CD14-positive monocyte (primary cell): ENCODE data around the gene TTF2. TPM values are rescaled to one million over a fixed set of nuclear protein-coding genes. Genes with fewer than 3 reads are reported as not detected.

Source experiments
- DNase-seq, 3 donors: peaks; one replicate each; pipeline ENCODE4 v3.0.0-alpha.2; 2011 to 2022
- H2AFZ ChIP-seq: 2 replicates; pipeline ENCODE4 v1.6.0; 2012; ENCODE audit warnings: mild to moderate bottlenecking, low read depth, low read length, inconsistent platforms; ENCODE audit not compliant: insufficient read depth, poor library complexity, severe bottlenecking
- H3K27ac ChIP-seq, 2 donors: 1 replicate in 1 of 2; 2 replicates in 1 of 2; pipeline ENCODE4 v1.5.1; 2012 to 2013; ENCODE audit warnings: low read length in 2 of 2, control low read depth in 1 of 2, inconsistent platforms in 1 of 2, low read depth in 1 of 2, mild to moderate bottlenecking in 1 of 2
- H3K27me3 ChIP-seq, 2 donors: one replicate each; pipeline versions ENCODE4 v1.6.0 to v1.6.1; 2011 to 2013; ENCODE audit warnings: low read length in 2 of 2; ENCODE audit not compliant: control insufficient read depth in 2 of 2, insufficient read depth in 2 of 2
- H3K36me3 ChIP-seq, 2 donors: replicated peaks in 1 of 2; 1 replicate in 1 of 2; 2 replicates in 1 of 2; pipeline versions ENCODE4 v1.5.1 to v1.6.1; 2012 to 2013; ENCODE audit warnings: low read length in 2 of 2, control low read depth in 1 of 2, inconsistent platforms in 1 of 2, mild to moderate bottlenecking in 1 of 2; ENCODE audit not compliant: insufficient read depth in 2 of 2, control insufficient read depth in 1 of 2
- H3K4me1 ChIP-seq, 2 donors: 1 replicate in 1 of 2; 2 replicates in 1 of 2; pipeline versions ENCODE4 v1.5.1 to v1.6.1; 2012 to 2013; ENCODE audit warnings: low read length in 2 of 2, control low read depth in 1 of 2, inconsistent platforms in 1 of 2, mild to moderate bottlenecking in 1 of 2, moderate library complexity in 1 of 2; ENCODE audit not compliant: insufficient read depth in 2 of 2, control insufficient read depth in 1 of 2
- H3K4me2 ChIP-seq: replicated peaks from 2 replicates; pipeline ENCODE3; 2012; ENCODE audit warnings: low read length, moderate library complexity, mild to moderate bottlenecking; ENCODE audit not compliant: poor library complexity, severe bottlenecking; ENCODE audit errors: extremely low read depth
- H3K4me3 ChIP-seq, 3 experiments: fragments of 200-600 bp in 1 of 3; sonication (generic) in 1 of 3; replicated peaks in 1 of 3; 1 replicate in 2 of 3; 2 replicates in 1 of 3; pipeline ENCODE4 v1.5.1; 2011 to 2013; ENCODE audit warnings: low read length in 3 of 3, mild to moderate bottlenecking in 3 of 3, control low read depth in 2 of 3, low read depth in 2 of 3, inconsistent platforms in 1 of 3, moderate library complexity in 1 of 3
- H3K79me2 ChIP-seq: 2 replicates; pipeline ENCODE4 v1.6.0; 2012; ENCODE audit warnings: mild to moderate bottlenecking, control low read depth, inconsistent platforms, low read length, moderate library complexity; ENCODE audit not compliant: insufficient read depth
- H3K9ac ChIP-seq: 2 replicates; pipeline ENCODE4 v1.6.0; 2017; ENCODE audit warnings: low read length, mild to moderate bottlenecking; ENCODE audit not compliant: insufficient read depth, poor library complexity, severe bottlenecking
- H3K9me3 ChIP-seq, 2 donors: replicated peaks in 1 of 2; 1 replicate in 1 of 2; 2 replicates in 1 of 2; pipeline versions ENCODE4 v1.5.1 to v1.6.1; 2012 to 2013; ENCODE audit warnings: low read length in 2 of 2, control low read depth in 1 of 2; ENCODE audit not compliant: control insufficient read depth in 1 of 2, insufficient read depth in 1 of 2
- H4K20me1 ChIP-seq: 2 replicates; pipeline ENCODE4 v1.6.0; 2012; ENCODE audit warnings: mild to moderate bottlenecking, low read length, control low read depth, moderate library complexity; ENCODE audit not compliant: insufficient read depth
- H3K27ac Mint-ChIP-seq, 7 donors: one replicate each; pipeline ENCODE4 v1.8.0; 2020; ENCODE audit warnings: mild to moderate bottlenecking in 7 of 7, mixed read lengths in 7 of 7, moderate library complexity in 6 of 7, inconsistent platforms in 2 of 7
- H3K27me3 Mint-ChIP-seq, 3 donors: one replicate each; pipeline ENCODE4 v1.8.0; 2021 to 2022; ENCODE audit warnings: low read depth in 3 of 3, mild to moderate bottlenecking in 3 of 3, mixed read lengths in 3 of 3, moderate library complexity in 3 of 3, inconsistent platforms in 1 of 3
- H3K36me3 Mint-ChIP-seq, 2 donors: one replicate each; pipeline ENCODE4 v1.8.0; 2020; ENCODE audit warnings: mixed read lengths in 2 of 2, inconsistent platforms in 1 of 2, mild to moderate bottlenecking in 1 of 2
- H3K4me1 Mint-ChIP-seq: one replicate; pipeline ENCODE4 v1.8.0; 2020; ENCODE audit warnings: mild to moderate bottlenecking, mixed read lengths
- H3K4me3 Mint-ChIP-seq, 2 donors: one replicate each; pipeline ENCODE4 v1.8.0; 2020; ENCODE audit warnings: mild to moderate bottlenecking in 2 of 2, mixed read lengths in 2 of 2, moderate library complexity in 1 of 2
- H3K9me3 Mint-ChIP-seq, 7 donors: one replicate each; pipeline ENCODE4 v1.8.0; 2020 to 2022; ENCODE audit warnings: mixed read lengths in 7 of 7, mild to moderate bottlenecking in 6 of 7, moderate library complexity in 6 of 7, inconsistent platforms in 2 of 7
- CTCF ChIP-seq: fragments of 200-600 bp; IDR thresholded peaks from one replicate; pipeline ENCODE4 v1.8.0; 2022; ENCODE audit warnings: antibody characterized with exemption, mild to moderate bottlenecking
- whole genome bisulfite sequencing: methylation state at CpG from one replicate; pipeline ENCODE4 v1.1.5; 2013; ENCODE audit warnings: missing lambda C conversion rate; ENCODE audit not compliant: insufficient coverage; 5-methylcytosine and 5-hydroxymethylcytosine counted together
- intact Hi-C, 2 donors: fragments of 100-400 bp; cut with micrococcal nuclease; formaldehyde crosslinking; loops; one replicate each; pipeline versions ENCODE4 v1.15.0 to v1.15.1; 2023
- polyA plus RNA-seq, 3 donors: library from polyadenylated mRNA; depleted of rRNA in 1 of 3; unstranded in 2 of 3; stranded (reverse) in 1 of 3; fragments of 300-500 nt in 2 of 3; fragments of >200 nt in 1 of 3; fragmentation: Illumina TruSeq in 2 of 3; gene quantifications; 1 replicate in 2 of 3; 2 replicates in 1 of 3; pipeline ENCODE4 v1.2.3, GENCODE V29; 2012 to 2021

Gene TTF2
- polyA plus RNA-seq, 3 donors: 5.6 to 12.9 (median 8.0) TPM

- Histone ChIP-seq H4K20me1 (no peaks in the 10 kb centered on the region), H3K27me3 (peaks cover 0 to 8% of the 10 kb centered on the region in 2 donors), H3K27ac (no peak overlapping the region), H3K36me3 (no peaks in the 10 kb centered on the region), H2AFZ (no peak overlapping the region), H3K4me2 (no peak overlapping the region), H3K9me3 (no peaks in the 10 kb centered on the region), H3K9ac (no peak overlapping the region), H3K4me1 (peaks cover 12 to 15% of the 10 kb centered on the region in 2 donors), H3K4me3 (no peak overlapping the region), H3K79me2 (no peaks in the 10 kb centered on the region)
- H3K9me3 Mint-ChIP-seq: peaks cover 0 to 4% (median 0%) of the 10 kb centered on the region in 7 donors
- TF ChIP-seq CTCF: no peak
- H3K27ac Mint-ChIP-seq: no peak overlapping the region
- peaks cover 19% of the 10 kb centered on the region for H3K4me1 Mint-ChIP-seq
- DNase-seq: no peak
- intact Hi-C loops: loop anchor here (5.0 kb wide), 4 partner anchors 62 to 387 kb away; partner anchors contain the start of genes MAN1A2 (in 1 of the 2) and TTF2 (in 1 of the 2)
- 80% methylated on average over 1 of the region's 1 CpG for WGBS
- H3K36me3 Mint-ChIP-seq: no peaks in the 10 kb centered on the region
- no peak overlapping the region for H3K4me3 Mint-ChIP-seq
- H3K27me3 Mint-ChIP-seq: peaks cover 0 to 15% (median 9%) of the 10 kb centered on the region in 3 donors
Measured at GRCh38 chr1:117124661-117125060, 64.5 kb downstream of the TTF2 start.

- Histone ChIP-seq H3K4me1 (no peaks in the 10 kb centered on the region), H3K36me3 (no peaks in the 10 kb centered on the region), H4K20me1 (no peaks in the 10 kb centered on the region), H3K9ac (no peak overlapping the region), H3K9me3 (no peaks in the 10 kb centered on the region), H3K27ac (no peak overlapping the region), H3K79me2 (no peaks in the 10 kb centered on the region), H3K4me3 (no peak overlapping the region), H3K4me2 (no peak overlapping the region), H3K27me3 (no peaks in the 10 kb centered on the region), H2AFZ (no peak overlapping the region)
- Mint-ChIP-seq H3K4me3 (no peak overlapping the region), H3K27ac (no peak overlapping the region), H3K36me3 (no peaks in the 10 kb centered on the region), H3K27me3 (peaks cover 0 to 9% (median 3%) of the 10 kb centered on the region in 3 donors), H3K9me3 (no peaks in the 10 kb centered on the region), H3K4me1 (peaks cover 4% of the 10 kb centered on the region)
- no peak for DNase-seq
- intact Hi-C loops: loop anchor here in 1 of 2 donors (5.0 kb wide), 1 partner anchor 390 kb away; no protein-coding TSS in a partner anchor
- TF ChIP-seq CTCF: no peak
Measured at GRCh38 chr1:117127795-117128194, 67.7 kb downstream of the TTF2 start.
